T-helper 22 cell (primary cell): ENCODE data around the gene WWTR1.

Source experiments
- DNase-seq: peaks from one replicate; pipeline ENCODE4 v3.0.0-alpha.2; 2020; ENCODE audit warnings: low read depth

WWTR1 gene

GRCh38 chr3:149657926-149658743 is at the start of gene WWTR1:
Gene WWTR1 (minus strand): TSS chr3:149658025. CDS start chr3:149657306, 719 bp downstream.
- DNase-seq: no peak

DNA sequence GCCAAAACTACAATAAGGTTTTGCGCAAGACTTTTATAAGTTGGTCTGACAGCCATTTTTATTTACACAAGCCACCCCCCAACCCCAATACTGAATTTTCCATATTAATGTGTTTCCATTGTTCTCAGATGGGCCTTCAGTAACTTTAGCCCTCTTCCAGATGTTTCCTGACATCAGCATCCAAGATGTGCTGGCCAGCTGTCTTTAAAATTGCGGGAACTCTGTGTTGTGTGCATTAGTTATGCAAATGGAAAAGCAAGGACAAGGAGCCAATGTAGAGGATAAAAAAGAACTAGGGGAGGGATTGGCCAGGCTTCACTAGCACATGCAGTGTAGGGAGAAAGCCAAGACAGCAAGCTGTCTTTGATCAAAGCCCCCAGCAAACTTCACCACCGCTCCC is 49.1 kb upstream of the WWTR1 start:
- DNase-seq: no peak

DNA sequence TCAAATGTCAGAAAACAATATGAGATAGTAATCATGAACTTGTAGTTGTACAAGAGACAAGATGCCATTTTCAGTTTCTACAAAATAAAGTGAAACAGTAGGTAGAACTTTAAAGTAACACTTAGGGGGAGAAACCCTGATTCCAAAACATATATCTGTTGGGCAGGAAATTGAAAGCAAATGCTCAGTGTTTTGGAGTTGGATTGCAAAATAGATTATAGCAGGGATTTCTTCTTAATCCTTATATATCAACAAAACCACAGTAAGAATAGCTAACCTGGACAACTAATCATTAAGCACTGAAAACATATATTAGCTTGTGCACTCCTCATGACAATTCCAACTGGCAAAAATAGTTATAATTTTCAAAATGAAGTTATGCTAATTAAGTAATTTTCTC is 47.6 kb upstream of the WWTR1 start:
- no peak for DNase-seq

DNA sequence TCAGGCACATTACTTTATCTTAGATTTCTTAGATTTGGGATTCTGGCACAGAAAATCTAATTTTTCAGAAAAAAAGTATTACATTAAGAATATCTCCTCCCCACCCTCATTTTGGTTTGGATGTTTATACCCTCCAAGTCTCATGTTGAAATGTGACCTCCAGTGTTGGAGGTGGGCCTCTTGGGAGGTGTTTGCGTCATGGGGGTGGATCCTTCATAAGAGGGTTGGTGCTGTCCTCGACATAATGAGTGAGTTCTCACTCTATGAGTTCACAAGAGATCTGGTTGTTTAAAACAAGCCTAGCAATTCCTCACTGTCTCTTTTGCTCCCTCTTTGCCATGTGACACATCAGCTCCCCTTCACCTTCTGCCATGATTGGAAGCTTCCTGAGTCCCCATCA is 45.6 kb upstream of the WWTR1 start:
- DNase-seq: no peak

GRCh38 chr3:149702691-149703441 is 45.0 kb upstream of the WWTR1 start:
- DNase-seq: no peak

GRCh38 chr3:149701977-149702350 is 44.1 kb upstream of the WWTR1 start:
- no peak for DNase-seq

DNA sequence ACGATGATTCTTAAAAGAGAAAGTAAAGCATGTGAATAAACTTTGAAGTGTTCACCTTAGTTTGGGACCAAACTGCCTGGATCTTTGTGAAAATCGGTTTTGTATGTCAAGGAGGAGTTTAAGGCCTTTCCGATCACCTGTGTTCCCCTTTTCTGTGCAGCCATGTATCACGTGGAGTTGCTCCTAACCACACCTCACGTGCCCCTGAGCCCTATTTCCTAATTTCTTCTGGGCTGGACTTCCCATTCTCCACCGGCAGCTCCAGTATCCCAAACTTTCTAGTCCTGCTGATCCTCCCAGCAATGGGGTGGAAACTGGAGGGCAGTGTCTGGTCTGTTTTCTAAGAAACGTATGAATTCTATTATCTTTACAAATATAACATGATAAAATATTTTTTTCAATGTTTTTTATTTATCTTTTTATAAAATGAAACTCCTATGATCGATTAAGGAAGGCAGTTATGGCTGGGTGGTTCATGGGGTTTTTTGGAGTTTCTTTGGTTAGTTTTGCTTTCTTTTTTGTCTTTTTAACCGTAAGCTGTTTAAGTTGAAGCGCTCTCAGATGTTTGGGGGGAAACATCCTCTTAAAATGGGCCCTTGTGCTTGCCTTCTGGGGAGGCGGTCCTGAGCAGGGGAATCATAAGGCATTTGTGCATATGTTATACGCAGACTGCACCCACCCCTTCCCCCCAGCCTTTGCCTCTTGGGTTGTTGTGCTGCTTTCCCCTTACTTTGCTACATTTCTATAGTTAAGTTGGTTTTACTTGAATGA is 43.6 kb upstream of the WWTR1 start:
- no peak for DNase-seq

DNA sequence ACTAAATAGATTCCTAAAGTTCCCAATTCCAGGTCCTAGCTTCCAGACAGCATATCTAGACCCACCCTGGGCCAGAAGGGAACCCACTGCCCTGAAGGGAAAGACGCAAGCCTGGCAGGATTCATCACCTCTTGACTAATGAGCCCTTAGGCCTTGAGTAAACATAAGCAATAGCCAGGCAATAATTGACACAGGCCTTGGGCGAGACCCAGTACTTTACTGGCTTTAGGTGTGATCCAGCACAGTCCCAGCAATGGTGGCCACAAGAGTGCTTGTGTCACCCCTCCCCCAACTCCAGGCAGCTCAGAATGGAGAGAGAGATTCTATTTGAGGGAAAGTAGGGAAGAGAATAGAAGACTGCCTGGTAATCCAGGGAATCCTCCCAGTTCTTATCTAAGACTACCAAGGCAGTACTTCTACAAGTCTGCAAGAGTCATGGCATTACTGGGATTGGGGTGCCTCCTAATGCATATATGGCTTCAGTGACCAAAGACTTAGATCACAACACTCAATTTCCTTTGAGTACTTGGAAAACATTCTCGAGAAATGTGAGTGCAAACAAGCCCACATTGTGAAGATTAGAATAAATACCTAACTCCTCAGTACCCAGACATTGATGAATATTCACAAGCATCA is 30.4 kb upstream of the WWTR1 start:
- no peak for DNase-seq

- DNase-seq: no peak
These were observed 29.2 kb upstream of the WWTR1 start for GRCh38 chr3:149686996-149687395.

- no peak for DNase-seq
These were observed 20.6 kb upstream of the WWTR1 start for GRCh38 chr3:149678351-149678950.

- no peak for DNase-seq
These were observed 15.6 kb upstream of the WWTR1 start for GRCh38 chr3:149673393-149673792.

DNA sequence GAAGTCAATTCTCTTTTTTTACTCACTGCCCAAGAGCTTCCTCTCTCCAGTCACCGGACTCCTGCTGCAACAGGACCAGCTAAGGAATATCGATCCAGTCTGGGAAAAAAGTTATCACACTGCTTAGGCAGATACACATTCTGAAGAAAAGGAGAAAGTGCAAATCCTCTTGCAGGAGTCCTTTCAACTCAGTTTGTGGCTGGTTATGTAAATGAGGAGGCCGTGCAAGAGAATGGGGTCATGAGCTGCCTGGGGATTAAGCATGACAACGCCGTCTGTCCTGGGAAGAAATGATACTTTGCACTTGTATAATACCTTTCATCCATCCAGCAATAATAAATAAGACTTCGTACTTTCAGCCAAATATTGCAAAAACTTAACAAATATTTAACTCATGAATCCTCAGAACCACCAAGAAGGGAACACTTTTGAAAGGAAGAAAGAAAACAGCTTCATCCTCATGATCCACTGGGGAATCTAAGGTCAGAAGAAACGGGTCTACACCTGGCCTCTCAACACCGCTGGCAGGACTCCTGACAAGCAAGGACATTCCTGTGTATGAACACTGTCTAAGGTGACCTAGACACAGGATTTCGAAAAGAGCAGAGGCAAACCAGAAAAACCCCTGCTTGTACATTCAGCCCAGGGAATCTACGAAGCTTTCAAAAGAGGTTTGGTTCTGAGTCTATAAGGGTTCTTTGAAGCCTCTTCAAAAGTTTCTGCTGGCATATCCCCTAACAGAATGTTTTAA is 13.1 kb upstream of the WWTR1 start:
- no peak for DNase-seq

DNA sequence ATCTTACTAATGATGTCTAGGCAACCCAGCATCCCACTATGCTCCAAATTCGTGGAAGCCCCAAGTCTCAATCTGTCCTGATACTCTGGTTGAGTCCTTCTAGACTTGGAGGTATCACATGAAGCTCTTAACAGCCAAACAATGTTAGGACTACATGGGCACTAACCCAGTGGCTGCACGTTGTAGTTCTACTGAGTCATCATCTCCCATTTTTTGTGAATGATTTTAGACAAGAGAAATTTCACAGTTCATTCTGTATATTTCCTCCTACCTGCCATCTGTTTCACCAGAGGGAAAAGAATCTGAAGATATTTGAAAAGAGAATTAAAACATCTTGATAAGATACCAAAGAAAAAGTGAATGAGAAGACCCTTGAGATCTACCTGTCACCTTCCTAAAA is 9.8 kb upstream of the WWTR1 start:
- no peak for DNase-seq

DNA sequence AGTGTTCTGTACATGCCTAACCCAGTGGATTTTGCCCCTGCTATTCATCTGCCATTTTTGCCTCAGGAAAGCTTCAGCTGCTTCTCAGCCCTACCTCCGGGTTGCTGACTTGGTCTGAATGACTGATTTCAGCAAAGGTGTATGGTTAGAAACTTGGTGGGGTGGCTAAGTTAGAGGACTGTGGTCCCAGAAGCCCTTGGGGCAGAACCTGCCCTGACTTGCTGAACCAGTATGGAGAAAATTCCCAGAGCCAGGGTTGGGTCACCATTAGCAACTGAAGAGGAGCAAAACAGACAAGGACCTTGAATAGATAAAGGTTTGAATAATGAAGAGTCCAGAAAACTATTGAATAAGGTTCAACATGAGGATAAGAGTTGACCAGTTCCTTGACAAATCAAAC is 6.1 kb upstream of the WWTR1 start:
- DNase-seq: no peak

DNA sequence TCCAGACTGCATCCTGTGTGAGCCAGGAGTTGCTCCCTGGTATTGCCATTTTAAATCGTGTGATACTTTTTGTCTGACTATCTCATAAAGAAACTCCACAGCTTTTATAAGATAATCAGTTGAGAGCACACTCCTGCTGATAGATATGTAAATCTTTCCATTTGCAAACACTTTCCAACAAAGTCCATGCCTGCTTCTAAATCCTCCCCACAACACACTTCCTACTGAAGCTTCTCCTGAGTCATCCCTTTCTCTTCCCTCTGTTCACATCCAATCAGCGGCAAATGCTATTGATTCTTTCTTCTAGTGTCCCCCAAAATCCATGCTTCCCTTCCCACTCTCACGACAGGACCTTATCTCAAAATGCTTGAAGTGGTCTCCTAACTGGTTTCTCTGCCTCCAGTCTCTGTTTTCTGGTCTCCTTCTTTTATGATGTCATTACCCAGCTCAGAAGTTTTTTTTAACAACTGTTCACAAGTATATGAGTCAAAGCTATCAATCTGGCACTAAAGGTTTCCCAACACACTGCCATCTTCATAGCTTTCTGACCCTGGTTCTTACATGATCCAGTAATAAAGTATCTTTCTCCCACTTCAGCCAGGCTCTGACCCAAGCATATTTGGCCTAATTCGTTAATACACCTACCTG is 4.5 kb upstream of the WWTR1 start:
- no peak for DNase-seq

DNA sequence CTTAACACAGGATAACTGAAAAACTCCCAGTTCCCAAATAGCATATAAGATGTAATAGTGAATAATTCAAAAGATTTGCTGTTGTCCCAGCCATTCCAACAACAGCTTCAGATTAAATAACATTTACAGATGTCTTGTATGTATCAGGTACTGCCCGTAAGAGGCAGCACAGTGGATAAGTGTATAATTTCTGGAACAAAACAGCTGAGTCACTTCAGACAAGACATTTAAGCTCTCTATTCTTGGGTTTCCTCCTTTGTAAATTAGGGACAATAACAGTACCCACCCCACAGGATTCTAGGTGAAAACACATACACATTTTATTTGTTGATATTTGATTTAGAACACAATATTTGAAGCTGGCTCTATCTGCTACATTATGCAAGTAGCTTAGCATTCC is 2.6 kb upstream of the WWTR1 start:
- DNase-seq: no peak

- DNase-seq: no peak
These were observed 1.1 kb upstream of the WWTR1 start for GRCh38 chr3:149658744-149659497.

GRCh38 chr3:149657321-149657925 is 402 bp downstream of the WWTR1 start:
- no peak for DNase-seq

DNA sequence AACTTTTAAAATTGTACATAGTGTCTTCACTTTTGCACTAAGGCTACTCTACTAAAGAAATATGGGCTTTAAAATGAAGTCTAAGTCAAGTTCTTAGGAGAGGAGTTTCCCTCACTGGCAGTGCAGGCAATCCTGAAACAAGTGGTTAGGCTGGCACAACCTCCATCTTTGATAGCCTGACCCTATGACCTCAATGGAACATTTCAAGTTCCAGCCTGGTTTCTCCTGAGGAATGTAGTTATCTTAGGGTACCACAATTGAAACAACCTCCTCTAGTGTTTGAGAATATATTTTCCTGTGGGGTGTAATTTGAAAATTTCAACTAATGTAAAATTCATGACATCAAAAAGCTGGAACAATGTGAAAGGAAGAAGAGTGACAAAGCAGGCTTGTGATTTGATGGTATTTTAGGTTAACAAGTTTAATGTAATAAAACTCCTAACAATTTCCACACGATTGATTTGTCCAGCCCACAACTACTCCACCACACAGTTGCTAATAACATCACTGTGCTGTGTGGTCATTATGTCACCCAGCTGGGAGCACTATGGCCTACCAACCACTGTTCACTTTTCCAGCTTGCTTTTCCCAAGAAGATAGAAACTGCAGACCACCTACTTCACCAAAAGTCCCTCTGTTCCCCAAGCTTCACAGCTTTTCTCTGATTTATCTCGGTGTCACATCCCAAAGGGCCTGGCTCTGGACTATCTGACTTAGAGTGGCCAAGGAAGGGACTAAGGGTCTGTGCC is 1.8 kb downstream of the WWTR1 start:
- DNase-seq: no peak
